Mesothelial cell of epicardium (in vitro differentiated cells): ENCODE measurements around the gene CACNA1A. TPM values are rescaled to one million over a fixed set of nuclear protein-coding genes. Genes with fewer than 3 reads are reported as not detected.

ENCODE experiments used
- DNase-seq, 2 experiments: peaks; one replicate each; pipeline ENCODE4 v3.0.0; 2021; ENCODE audit warnings: low spot score in 2 of 2; ENCODE audit not compliant: unreplicated experiment in 2 of 2
- H3K27ac Mint-ChIP-seq: 2 replicates; pipeline ENCODE4 v1.8.0; 2021; ENCODE audit warnings: mixed read lengths
- H3K27me3 Mint-ChIP-seq: 2 replicates; pipeline ENCODE4 v1.8.0; 2021; ENCODE audit warnings: low read depth, mixed read lengths
- H3K36me3 Mint-ChIP-seq: 2 replicates; pipeline ENCODE4 v1.8.0; 2021; ENCODE audit warnings: mixed read lengths
- H3K4me1 Mint-ChIP-seq: 2 replicates; pipeline ENCODE4 v1.8.0; 2021; ENCODE audit warnings: mixed read lengths
- H3K4me3 Mint-ChIP-seq: 2 replicates; pipeline ENCODE4 v1.8.0; 2021; ENCODE audit warnings: mild to moderate bottlenecking, moderate library complexity, mixed read lengths
- H3K9me3 Mint-ChIP-seq: 2 replicates; pipeline ENCODE4 v1.8.0; 2021; ENCODE audit warnings: mixed read lengths
- total RNA-seq: library from RNA; stranded (reverse); gene quantifications from 3 replicates; pipeline ENCODE4 v1.2.1, GENCODE V29; 2021
- TF ChIP-seq, protein P1 (sequence below): fragments of 200-600 bp; sonication (generic); IDR thresholded peaks from one replicate; pipeline ENCODE4 v1.5.0; 2021; ENCODE audit warnings: antibody characterized with exemption; ENCODE audit not compliant: unreplicated experiment

The CACNA1A gene
- total RNA-seq, 1 donor from 2014 or later = 1.0 TPM

DNA sequence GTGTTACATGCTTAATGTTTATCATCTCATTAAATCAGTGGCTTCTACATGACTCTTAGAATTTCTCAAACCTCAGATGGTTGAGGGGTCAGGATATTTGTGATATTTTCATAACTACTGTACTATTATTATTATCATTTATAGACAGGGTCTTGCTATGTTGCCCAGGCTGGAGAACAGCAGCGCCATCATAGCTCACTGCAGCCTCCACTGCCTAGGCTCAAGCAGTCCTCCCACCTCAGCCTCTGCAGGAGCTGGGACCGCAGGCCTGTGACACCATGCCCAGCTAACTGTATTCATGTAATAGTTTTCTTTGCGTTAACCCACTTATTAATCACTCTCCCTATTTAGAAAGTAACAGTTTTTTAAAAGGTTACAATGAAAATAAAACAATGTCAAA, 346.6 kb downstream of the CACNA1A start:
- Mint-ChIP-seq H3K9me3 (no peaks in the 10 kb centered on the region), H3K27ac (peak overlapping the region; percentile 64), H3K36me3 (no peaks in the 10 kb centered on the region), H3K27me3 (no peaks in the 10 kb centered on the region), H3K4me3 (no peak overlapping the region), H3K4me1 (peaks cover 40% of the 10 kb centered on the region)
- TF ChIP-seq, protein P1, sequence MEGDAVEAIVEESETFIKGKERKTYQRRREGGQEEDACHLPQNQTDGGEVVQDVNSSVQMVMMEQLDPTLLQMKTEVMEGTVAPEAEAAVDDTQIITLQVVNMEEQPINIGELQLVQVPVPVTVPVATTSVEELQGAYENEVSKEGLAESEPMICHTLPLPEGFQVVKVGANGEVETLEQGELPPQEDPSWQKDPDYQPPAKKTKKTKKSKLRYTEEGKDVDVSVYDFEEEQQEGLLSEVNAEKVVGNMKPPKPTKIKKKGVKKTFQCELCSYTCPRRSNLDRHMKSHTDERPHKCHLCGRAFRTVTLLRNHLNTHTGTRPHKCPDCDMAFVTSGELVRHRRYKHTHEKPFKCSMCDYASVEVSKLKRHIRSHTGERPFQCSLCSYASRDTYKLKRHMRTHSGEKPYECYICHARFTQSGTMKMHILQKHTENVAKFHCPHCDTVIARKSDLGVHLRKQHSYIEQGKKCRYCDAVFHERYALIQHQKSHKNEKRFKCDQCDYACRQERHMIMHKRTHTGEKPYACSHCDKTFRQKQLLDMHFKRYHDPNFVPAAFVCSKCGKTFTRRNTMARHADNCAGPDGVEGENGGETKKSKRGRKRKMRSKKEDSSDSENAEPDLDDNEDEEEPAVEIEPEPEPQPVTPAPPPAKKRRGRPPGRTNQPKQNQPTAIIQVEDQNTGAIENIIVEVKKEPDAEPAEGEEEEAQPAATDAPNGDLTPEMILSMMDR = no peak
- no peak for DNase-seq
